Measurements from ENCODE around the gene AP4B1. TPM values are rescaled to one million over a fixed set of nuclear protein-coding genes. Genes with fewer than 3 reads are reported as not detected.

Gene AP4B1
- total RNA-seq, 1 donor from 2014 or later = 3.2 TPM

- no peaks in the 10 kb centered on the region for H3K9me3 ChIP-seq
- DNase-seq (ENCODE audit: low spot score in 2 of 2) = peak in 1 of 2 donors; percentile 75
- no peaks in the 10 kb centered on the region for H3K27me3 ChIP-seq
- intact Hi-C loops (cut with DNase I) = loop anchor here (2.0 to 5.0 kb wide), 2 partner anchors 18 to 93 kb away; no protein-coding TSS in a partner anchor
- peak overlapping the region; percentile 92 to 94 for H3K27ac ChIP-seq
- H3K4me1 ChIP-seq = peaks cover 4 to 34% of the 10 kb centered on the region in 2 donors
- H3K36me3 ChIP-seq = no peaks in the 10 kb centered on the region
- no peak for TF ChIP-seq CTCF (IDR thresholded peaks at IDR 0.05)
- peak overlapping the region; percentile 83 to 90 for H3K4me3 ChIP-seq
These were observed 26.0 kb upstream of the AP4B1 start for GRCh38 chr1:113930499-113931161.

DNA sequence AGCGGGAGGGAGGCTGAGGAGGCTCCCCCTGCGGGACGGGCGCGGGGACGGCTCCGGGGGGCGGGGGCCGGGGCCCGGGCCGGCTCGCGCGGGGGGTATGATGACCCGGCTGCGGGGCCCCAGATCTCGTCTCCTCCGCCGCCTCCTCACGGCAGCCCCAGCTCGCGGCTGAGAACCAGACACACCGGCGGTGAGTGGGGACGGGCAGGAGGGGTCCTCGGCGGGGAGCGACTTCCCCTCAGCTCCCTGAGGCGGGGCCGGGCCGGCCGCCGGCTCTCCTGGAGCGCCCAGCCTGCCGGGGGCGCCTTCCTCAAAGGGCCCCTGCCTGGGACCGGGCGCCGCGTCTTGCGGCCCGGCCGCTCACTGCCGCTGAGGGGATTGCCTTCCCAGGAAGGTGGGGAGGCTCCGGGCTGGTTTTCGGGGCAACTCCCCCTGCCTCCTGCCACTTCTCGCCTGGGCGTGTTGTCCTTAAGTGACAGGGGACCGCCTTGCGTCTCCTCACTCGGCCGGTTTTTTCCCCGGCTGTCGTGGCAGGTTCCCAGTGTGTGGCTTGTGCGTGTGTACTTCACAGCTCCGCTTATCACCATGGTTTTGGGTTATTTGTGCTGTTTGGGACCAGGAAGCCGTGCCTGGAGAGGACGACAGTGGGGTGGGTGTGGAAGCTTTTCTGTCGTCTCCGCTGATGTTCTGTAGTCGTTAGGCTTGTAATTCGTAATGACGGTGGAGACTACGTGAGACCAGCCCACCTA is 25.3 kb upstream of the AP4B1 start:
- intact Hi-C loops (cut with DNase I) = loop anchor here (1.0 to 5.0 kb wide), 7 partner anchors 19 to 973 kb away; partner anchors contain the start of genes DCLRE1B, PHTF1, RSBN1 and SLC16A1
- Histone ChIP-seq H3K36me3 (no peaks in the 10 kb centered on the region), H3K4me1 (peaks cover 4 to 34% of the 10 kb centered on the region in 2 donors), H3K27ac (peak overlapping the region; percentile 92 to 94), H3K9me3 (no peaks in the 10 kb centered on the region), H3K27me3 (no peaks in the 10 kb centered on the region), H3K4me3 (peak overlapping the region; percentile 83 to 90)
- TF ChIP-seq CTCF (IDR thresholded peaks at IDR 0.05) = peak in 1 of 3 experiments; percentile 23
- DNase-seq (ENCODE audit: low spot score in 2 of 2) = peak in 1 of 2 donors; percentile 75

DNA sequence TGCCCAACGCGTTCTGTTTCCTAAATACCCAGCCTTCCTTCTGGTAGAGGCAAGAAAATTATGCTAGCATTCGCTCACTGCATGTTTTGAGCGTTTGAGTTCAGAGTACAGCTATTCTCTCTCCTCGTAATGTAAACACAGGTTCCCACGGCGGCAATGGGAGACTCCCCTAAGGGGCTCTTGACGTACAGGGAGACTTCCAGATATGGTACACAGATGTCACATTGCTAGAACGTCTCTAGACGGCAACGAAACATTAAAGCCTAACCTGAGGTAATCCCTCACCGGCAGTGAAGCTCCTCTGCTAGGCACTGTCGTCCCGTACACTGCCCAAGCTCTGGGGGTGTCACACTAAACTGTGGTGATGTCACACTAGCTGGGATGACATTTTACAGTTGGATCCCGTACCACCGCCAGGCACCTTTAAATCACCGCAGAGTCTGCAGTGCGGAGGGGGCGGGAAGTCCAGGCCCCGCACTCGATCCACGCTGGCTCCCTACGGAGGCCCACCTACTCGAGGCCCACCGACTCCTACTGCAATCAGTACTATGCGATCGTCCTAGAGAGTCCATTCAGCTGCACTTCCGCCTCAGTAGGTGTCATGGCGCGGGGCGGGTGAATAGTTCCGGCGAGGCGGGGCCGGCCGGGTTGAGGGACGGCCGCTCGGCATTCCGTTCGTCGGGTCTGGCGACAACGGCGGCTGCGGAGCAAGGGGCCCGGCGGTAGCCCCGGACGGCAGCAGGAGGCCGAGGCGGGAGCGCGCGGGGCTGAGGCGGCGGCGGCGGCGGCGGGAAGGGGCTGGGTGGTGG is 24.5 kb upstream of the AP4B1 start, which contains the start of gene HIPK1:
HIPK1 (plus strand) TSS at position 384 of the 809 bp plus-strand sequence.
- no peaks in the 10 kb centered on the region for H3K36me3 ChIP-seq
- no peaks in the 10 kb centered on the region for H3K9me3 ChIP-seq
- intact Hi-C loops (cut with DNase I) = loop anchor here (1.0 to 5.0 kb wide), 5 partner anchors 24 to 972 kb away; partner anchors contain the start of genes DCLRE1B, PHTF1, RSBN1 and SLC16A1
- H3K27me3 ChIP-seq = no peaks in the 10 kb centered on the region
- H3K27ac ChIP-seq = peak within 1 kb of the TSS; percentile 92 to 94
- peak in 1 of 3 experiments; percentile 35 for TF ChIP-seq CTCF (IDR thresholded peaks at IDR 0.05)
- peak within 1 kb of the TSS; percentile 83 to 90 for H3K4me3 ChIP-seq
- peaks cover 4 to 33% of the 10 kb centered on the region in 2 donors for H3K4me1 ChIP-seq
- peak; percentile 67 to 96 for DNase-seq (ENCODE audit: low spot score in 2 of 2)

DNA sequence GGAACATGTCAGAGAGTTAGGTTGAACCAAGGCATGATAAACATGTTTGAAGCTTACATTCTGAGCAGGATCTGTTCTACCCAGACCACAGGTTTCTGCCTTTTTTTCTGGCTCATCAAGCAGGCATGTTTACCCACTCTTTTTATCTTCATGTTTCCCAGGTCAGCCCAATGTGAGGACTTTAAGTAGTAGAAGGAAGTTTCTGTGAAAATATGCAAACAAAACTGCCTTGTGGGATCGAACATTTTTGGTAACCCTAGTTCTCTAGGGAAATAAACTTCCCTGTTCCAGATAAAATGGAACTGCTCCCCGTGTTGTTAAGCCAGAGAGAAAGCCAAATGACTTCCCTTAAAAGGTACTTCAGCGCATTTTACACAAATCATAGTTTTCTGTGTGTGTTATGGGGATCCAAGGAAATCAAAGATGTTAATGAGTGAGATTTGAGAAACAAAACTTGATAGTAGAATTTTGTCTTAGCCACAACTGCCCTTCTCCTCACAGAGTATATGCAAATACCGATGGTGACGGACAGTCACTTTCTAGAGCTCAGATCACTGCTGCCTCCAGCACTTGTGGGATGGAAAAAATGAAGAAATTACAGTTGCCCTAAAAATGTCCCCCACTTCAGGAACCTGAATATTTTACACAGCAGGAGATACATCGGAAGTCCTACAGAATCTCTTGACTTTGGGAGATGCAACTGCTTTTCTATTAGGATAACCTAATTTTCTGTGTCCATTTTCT is 23.8 kb upstream of the AP4B1 start:
- Histone ChIP-seq H3K4me3 (peak overlapping the region; percentile 83 to 90), H3K27me3 (no peaks in the 10 kb centered on the region), H3K27ac (peak overlapping the region; percentile 92 to 94), H3K36me3 (no peaks in the 10 kb centered on the region), H3K4me1 (peaks cover 4 to 27% of the 10 kb centered on the region in 2 donors), H3K9me3 (no peaks in the 10 kb centered on the region)
- intact Hi-C loops (cut with DNase I) = loop anchor here (2.0 to 5.0 kb wide), 3 partner anchors 54 to 971 kb away; partner anchors contain the start of genes PHTF1 and SLC16A1
- no peak for TF ChIP-seq CTCF (IDR thresholded peaks at IDR 0.05)
- no peak for DNase-seq (ENCODE audit: low spot score in 2 of 2)
